Measurements from ENCODE around the gene TNFSF13. TPM values are rescaled to one million over a fixed set of nuclear protein-coding genes. Genes with fewer than 3 reads are reported as not detected.

TNFSF13 gene
- total RNA-seq, 4 donors from 2014 or later, result 7.6 to 30.6 (median 17.6) TPM

GRCh38 chr17:7553356-7553755 lies 5.2 kb upstream of the TNFSF13 start:
- no peak for DNase-seq (ENCODE audit: low spot score in 2 of 2)
- TF ChIP-seq CTCF (IDR thresholded peaks at IDR 0.05) (no peak), POLR2A (IDR thresholded peaks at IDR 0.05) (no peak)
- intact Hi-C loops (cut with DNase I; ENCODE audit: low total_unique reads), result loop anchor here (10.0 kb wide), 2 partner anchors 59 to 199 kb away; partner anchors contain the start of genes KCTD11 and TMEM95
- H3K4me3 ChIP-seq (ENCODE audit: low read depth, poor library complexity, severe bottlenecking), result no peak overlapping the region
- 95 to 100% methylated on average over 1 of the region's 1 CpG for WGBS, 2 donors

- H3K4me3 ChIP-seq (ENCODE audit: low read depth, poor library complexity, severe bottlenecking), result no peak overlapping the region
- DNase-seq (ENCODE audit: low spot score in 2 of 2), result no peak
- WGBS, 2 donors, result 45 to 57% methylated on average over 10 of the region's 10 CpGs
- TF ChIP-seq CTCF (IDR thresholded peaks at IDR 0.05), result no peak
- no peak for TF ChIP-seq POLR2A (IDR thresholded peaks at IDR 0.05)
- intact Hi-C loops (cut with DNase I; ENCODE audit: low total_unique reads), result loop anchor here (10.0 kb wide), 2 partner anchors 61 to 201 kb away; partner anchors contain the start of genes KCTD11 and TMEM95
Measured at GRCh38 chr17:7555320-7555948, 3.1 kb upstream of the TNFSF13 start.

- TF ChIP-seq CTCF (IDR thresholded peaks at IDR 0.05) (no peak), POLR2A (IDR thresholded peaks at IDR 0.05) (no peak)
- 71 to 76% methylated on average over 12 of the region's 12 CpGs for WGBS, 2 donors
- intact Hi-C loops (cut with DNase I; ENCODE audit: low total_unique reads), result loop anchor here (10.0 kb wide), 2 partner anchors 62 to 202 kb away; partner anchors contain the start of genes KCTD11 and TMEM95
- DNase-seq (ENCODE audit: low spot score in 2 of 2), result no peak
- H3K4me3 ChIP-seq (ENCODE audit: low read depth, poor library complexity, severe bottlenecking), result no peak overlapping the region
Measured at GRCh38 chr17:7556627-7557026, 1.9 kb upstream of the TNFSF13 start.

- intact Hi-C loops (cut with DNase I; ENCODE audit: low total_unique reads), result loop anchor here (10.0 kb wide), 2 partner anchors 62 to 202 kb away; partner anchors contain the start of genes KCTD11 and TMEM95
- 39 to 48% methylated on average over 14 to 19 of the region's 19 CpGs for WGBS, 2 donors
- no peak for DNase-seq (ENCODE audit: low spot score in 2 of 2)
- no peak overlapping the region for H3K4me3 ChIP-seq (ENCODE audit: low read depth, poor library complexity, severe bottlenecking)
- TF ChIP-seq CTCF (IDR thresholded peaks at IDR 0.05), result no peak
- TF ChIP-seq POLR2A (IDR thresholded peaks at IDR 0.05), result no peak
Measured at GRCh38 chr17:7557147-7557764, 1.3 kb upstream of the TNFSF13 start.

GRCh38 chr17:7557775-7558543 lies 591 bp upstream of the TNFSF13 start:
- intact Hi-C loops (cut with DNase I; ENCODE audit: low total_unique reads), result loop anchor here (10.0 kb wide), 2 partner anchors 63 to 203 kb away; partner anchors contain the start of genes KCTD11 and TMEM95
- TF ChIP-seq CTCF (IDR thresholded peaks at IDR 0.05), result no peak
- no peak for TF ChIP-seq POLR2A (IDR thresholded peaks at IDR 0.05)
- peak; percentile 80 to 95 for DNase-seq (ENCODE audit: low spot score in 2 of 2)
- H3K4me3 ChIP-seq (ENCODE audit: low read depth, poor library complexity, severe bottlenecking), result no peak overlapping the region
- 3 to 9% methylated on average over 21 of the region's 21 CpGs for WGBS, 2 donors
